Transverse colon (tissue), 3 donors: ENCODE measurements around the gene EPB41L5.

Source experiments
- CTCF ChIP-seq, 5 experiments: fragments of 200-600 bp in 3 of 5; fragments of 450-650 bp in 2 of 5; sonication (generic) in 3 of 5; IDR thresholded peaks; 1 replicate in 2 of 5; 2 replicates in 3 of 5; pipeline ENCODE4 v1.5.1; 2016 to 2017; ENCODE audit warnings: antibody characterized with exemption in 5 of 5, inconsistent platforms in 3 of 5, mild to moderate bottlenecking in 2 of 5, moderate library complexity in 1 of 5
- EP300 ChIP-seq: sonication (generic); formaldehyde crosslinking; IDR thresholded peaks from one replicate; pipeline ENCODE4 v1.6.1; 2017; ENCODE audit warnings: antibody characterized with exemption, low read depth
- POLR2A ChIP-seq: fragments of 450-650 bp; IDR thresholded peaks from one replicate; pipeline ENCODE4 v1.6.1; 2016; ENCODE audit warnings: antibody characterized with exemption, mild to moderate bottlenecking, moderate library complexity

DNA sequence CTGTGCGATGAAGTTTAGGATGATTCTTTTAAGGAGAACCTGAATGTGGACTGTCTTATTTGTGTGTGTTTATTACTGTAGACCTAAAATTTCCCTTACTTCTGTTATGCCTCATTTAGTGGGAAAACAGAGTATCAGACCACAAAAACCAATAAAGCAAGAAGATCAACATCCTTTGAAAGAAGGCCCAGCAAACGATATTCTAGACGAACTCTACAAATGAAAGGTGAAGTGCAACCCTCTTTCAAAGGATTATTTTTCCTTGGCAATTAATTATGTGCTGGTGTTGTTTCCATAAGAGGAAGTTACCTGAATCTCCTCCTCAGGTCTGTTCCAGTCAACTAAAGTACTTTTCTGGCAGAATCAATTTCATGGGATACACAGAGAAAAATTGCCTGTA is 78.6 kb downstream of the EPB41L5 start:
- TF ChIP-seq POLR2A (no peak), CTCF (IDR thresholded peaks at IDR 0.05) (no peak), EP300 (no peak)
